ENCODE results near the gene SLC37A1.

SLC37A1 gene

GRCh38 chr21:42578761-42579415 lies 65.2 kb downstream of the SLC37A1 start:
- DNase-seq (ENCODE audit: low read depth in 2 of 2): no peak

DNA sequence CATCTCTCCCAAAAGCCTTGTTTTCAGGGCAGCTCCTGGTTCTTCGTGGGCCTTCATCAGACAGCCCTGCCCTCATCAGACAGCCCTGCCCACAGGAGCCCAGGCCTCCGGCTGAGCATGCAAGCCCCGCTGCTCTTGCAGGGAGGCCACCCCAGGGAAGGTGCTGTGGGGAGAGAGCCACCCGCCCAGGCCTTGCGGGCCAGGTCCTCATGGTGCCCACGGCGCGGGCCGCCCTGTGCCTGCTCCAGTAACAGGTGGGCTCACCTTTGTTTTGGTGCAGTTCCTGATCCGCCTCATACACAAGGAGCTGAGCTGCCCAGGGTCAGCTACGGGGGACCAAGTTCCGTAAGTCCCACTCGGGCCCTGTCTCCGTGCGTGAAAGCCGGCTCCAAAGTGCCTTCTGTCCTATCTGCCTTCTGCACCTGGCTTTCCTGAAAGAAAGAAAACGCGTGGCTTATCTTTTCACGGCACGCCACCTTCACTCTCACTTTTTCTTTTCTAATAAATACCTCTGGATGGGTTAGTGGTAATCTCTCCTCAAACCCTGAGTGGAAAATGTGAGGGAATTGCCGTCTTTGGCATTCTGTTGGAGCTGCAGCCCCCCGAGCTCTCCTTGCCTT lies 65.9 kb downstream of the SLC37A1 start:
- no peak for DNase-seq (ENCODE audit: low read depth in 2 of 2)

DNA sequence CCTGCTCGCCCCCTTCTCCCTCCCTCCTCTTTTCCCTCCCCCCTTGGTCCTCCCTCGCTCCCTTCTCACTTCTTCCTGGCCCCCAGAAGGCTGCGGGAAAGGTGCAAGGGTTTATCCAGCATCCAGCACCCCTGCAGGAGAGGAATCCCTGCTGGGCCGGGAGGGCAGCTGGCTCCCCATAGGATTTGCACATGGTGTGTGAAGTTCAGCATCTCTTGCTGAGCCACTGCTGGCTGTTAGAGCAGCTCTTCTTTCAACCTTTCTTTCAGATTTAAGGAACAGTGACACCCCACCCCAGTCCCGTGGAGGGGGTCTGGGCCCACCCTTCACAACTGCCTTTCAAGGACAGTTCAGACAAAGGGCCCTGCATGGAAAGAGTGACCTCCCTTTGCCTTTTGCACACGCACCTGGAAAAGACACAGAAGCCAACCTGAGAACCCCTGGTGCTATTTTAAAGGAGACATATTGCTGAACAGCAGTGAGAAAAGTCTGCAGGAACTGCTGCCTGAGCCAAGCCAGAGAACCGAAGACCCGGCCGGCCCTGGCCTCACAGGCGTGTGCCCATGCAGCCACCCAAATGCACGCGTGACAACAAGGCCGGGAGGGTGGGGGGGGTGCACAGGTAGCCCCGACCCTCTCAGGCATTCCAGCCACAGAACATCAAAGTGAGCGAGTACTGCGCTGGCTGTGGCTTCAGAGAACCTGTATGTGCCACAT lies 66.6 kb downstream of the SLC37A1 start:
- no peak for DNase-seq (ENCODE audit: low read depth in 2 of 2)

GRCh38 chr21:42580793-42581321 lies 67.2 kb downstream of the SLC37A1 start:
- DNase-seq (ENCODE audit: low read depth in 2 of 2): no peak

GRCh38 chr21:42581336-42581992 lies 67.8 kb downstream of the SLC37A1 start:
- no peak for DNase-seq (ENCODE audit: low read depth in 2 of 2)

DNA sequence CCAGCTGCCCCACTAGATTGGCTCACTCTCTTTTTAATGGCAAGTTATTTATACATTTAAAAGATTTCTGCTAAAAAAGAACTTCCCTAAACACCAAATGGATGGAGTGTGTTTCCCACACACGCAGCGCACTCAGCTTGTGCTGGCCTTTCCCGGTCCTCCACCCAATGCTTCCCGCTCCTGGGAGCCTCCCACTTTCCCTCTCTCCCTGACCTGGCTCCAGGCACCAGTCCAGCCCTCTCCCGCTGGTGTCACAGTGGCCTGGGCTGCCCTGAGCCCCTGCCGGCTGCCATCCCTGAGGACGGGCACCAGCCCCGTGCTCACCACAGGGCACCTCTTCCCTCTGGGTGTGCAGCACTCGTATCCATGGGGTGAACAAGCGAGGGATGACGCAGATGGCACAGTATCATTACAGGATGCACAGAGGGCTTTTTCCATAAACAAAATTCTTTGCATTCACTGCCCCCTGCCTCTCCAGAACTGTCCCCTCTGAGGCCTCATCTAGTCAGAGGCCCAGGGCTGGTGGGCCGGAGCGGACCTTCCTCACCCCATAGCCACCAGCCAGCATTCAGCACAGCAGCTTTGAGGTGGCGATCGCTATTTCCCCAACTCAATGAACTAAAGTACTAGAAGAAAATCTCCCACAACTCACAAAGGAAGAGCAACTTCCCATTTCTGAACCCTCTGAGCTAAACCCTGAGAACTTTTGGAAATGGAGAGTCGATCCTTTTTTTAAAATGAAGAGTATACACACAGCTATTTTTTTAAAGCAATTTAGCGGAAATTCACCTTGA lies 68.5 kb downstream of the SLC37A1 start:
- no peak for DNase-seq (ENCODE audit: low read depth in 2 of 2)

- DNase-seq (ENCODE audit: low read depth in 2 of 2): no peak
Measured at GRCh38 chr21:42582787-42583476, 69.3 kb downstream of the SLC37A1 start.

DNA sequence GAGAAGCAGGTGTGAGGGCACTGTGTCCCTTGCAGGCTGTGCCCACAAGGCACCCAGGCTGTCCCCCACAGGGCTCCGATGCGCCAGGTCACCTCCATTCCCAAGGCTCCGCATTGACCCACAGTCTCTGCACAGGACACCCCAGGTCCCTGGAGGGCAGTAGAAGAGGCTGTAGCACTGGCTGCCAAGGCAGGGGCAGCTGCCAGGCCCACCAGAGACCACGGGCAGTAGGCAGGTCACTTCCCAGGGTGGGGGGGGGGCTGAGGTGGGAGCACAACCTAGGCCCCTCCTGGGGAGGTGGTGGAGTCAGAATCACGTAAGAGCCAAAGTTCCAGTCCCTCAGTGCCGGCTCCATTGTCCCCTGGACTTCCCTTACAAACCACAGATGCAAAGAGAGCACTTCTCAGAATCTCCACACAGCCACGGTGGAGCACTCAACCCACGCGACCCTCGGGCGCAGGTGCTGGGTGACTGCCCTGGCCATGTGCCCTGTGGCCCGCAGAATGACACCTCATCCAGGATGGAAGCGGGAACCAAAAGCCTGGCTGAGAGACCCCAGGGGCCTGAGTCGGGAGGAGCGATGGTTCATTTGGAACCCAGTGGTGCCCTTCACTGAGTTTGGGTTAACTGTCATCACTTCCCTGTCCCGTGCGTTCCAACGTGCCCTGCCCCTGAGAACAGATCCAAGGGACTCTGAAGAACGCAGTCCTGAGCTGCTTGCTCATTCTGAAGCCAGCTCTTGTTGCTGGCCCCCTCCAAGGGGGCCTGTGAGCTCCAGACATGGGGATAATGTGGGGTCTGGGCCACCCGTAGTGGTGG lies 70.0 kb downstream of the SLC37A1 start:
- no peak for DNase-seq (ENCODE audit: low read depth in 2 of 2)

- no peak for DNase-seq (ENCODE audit: low read depth in 2 of 2)
Measured at GRCh38 chr21:42584296-42584641, 70.6 kb downstream of the SLC37A1 start.

DNA sequence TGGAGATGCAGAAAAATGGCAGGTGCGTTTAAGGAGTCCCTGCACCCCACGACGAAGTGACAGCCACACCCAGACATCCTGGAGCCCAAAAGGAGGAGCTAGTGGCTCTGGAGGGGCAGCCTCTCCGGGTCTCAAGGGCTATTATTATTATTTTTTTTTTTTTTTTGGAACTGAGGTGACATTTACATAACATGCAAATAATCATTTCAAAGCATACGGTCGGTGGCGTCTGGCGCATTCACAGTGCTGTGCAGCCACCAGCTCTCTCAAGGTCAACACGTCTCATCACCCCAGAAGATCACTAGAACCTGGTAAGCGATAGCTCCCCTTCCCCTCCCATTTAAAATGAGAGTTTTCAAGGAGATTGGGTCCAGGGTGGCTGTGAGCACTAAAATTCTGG lies 72.2 kb downstream of the SLC37A1 start:
- no peak for DNase-seq (ENCODE audit: low read depth in 2 of 2)

GRCh38 chr21:42586406-42586805 lies 72.8 kb downstream of the SLC37A1 start:
- no peak for DNase-seq (ENCODE audit: low read depth in 2 of 2)

DNA sequence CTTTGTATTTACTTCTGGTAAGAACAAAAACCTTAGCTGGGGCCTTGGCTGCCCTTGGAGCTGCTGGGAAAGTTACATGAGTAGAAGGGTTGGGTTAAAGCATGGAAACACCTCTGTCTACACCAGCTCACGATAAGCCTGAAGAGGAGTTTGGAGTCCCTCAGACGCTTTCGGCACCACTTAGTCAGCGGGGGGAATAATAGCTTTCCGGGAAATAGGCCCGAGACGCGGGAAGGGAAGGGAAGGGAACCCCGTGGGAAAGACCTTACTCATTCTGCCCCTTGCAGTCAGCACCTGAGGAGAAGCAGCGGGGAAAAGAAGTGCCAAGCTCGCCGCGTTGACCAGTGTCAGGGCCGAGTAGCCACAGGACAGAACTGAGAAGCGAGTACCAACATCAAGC lies 73.4 kb downstream of the SLC37A1 start:
- no peak for DNase-seq (ENCODE audit: low read depth in 2 of 2)

- DNase-seq (ENCODE audit: low read depth in 2 of 2): no peak
Measured at GRCh38 chr21:42590431-42591131, 76.9 kb downstream of the SLC37A1 start.

GRCh38 chr21:42591170-42591869 lies 77.7 kb downstream of the SLC37A1 start:
- no peak for DNase-seq (ENCODE audit: low read depth in 2 of 2)

DNA sequence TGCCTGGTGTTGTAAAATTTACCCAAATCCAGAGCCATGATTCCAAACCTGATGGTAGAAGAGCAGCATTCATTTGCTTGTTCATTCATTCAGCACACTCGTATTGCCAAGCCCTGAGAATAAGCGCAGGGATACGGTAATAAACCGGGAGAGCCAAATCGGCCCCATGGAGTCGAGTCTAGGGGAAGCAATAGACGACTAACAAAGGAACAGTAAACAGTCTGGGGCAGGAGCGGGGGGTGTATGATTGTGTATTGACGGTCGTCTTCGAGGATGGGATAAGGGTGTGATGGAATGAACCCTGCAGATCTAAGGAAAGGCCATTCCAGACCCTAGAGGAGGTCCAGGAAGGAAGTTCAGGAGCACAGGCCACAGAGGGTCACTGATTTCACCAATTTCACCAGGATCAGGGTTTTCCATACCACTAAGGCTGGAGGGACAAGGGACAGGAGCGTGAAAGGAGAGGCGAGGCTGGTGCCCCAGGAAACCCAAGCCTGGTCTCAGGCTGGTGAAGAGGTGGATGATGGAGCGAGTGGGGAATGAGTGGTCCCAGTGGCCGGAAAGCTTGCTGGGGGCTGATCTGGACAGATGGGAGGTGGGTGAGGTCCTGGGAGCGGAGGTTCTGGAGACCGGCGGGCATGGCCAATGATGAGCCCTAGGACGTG lies 78.6 kb downstream of the SLC37A1 start:
- DNase-seq (ENCODE audit: low read depth in 2 of 2): no peak

- DNase-seq (ENCODE audit: low read depth in 2 of 2): no peak
Measured at GRCh38 chr21:42593007-42593814, 79.6 kb downstream of the SLC37A1 start.

GRCh38 chr21:42594616-42595282 lies 81.1 kb downstream of the SLC37A1 start:
- DNase-seq (ENCODE audit: low read depth in 2 of 2): no peak
